ENCODE measurements around the gene ARHGAP21. TPM values are rescaled to one million over a fixed set of nuclear protein-coding genes. Genes with fewer than 3 reads are reported as not detected.

Gene ARHGAP21
- total and polyA plus RNA-seq, 5 experiments from 2014 or later = 1.7 to 49.6 (median 7.0) TPM

DNA sequence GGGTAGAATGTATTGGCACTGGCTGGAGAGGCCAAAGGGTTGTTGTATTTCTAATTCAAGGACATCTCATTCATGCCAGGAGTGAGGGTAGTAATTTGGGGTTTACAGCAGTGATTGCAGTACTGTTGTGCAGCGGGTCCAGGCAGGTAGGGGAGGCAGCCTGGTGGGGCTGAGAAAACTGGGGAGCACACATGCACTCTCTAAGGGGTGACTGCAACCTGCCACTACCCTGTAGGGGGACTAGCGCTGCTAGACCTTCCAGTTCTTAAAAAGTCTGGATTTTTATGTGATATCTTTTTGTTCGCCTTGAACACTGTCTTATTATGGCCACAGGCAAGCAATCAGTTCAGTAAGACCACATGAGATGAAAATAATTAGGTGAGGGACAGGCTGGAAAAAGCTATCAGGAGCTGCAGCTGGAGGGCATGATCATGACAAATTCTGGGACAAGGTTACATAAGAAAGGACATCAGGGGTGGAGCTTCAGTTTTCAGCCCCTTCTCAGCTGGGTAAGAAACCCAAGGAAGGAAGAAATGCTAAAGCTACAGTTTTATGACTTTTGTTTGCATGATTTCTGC lies 149.0 kb downstream of the ARHGAP21 start:
- H3K9me3 Mint-ChIP-seq = no peaks in the 10 kb centered on the region
- POLR2A ChIA-PET = no interaction called here
- H3K27me3 Mint-ChIP-seq = peaks cover 6 to 39% (median 14%) of the 10 kb centered on the region in 5 donors
- no peak overlapping the region for H3K4me3 Mint-ChIP-seq
- DNase-seq (no peak), ATAC-seq (no peak)
- H3K27ac Mint-ChIP-seq = peak overlapping the region in 1 of 10 donors; percentile 67
- H3K36me3 Mint-ChIP-seq = no peaks in the 10 kb centered on the region
- H3K4me1 Mint-ChIP-seq = peaks cover 7 to 30% (median 10%) of the 10 kb centered on the region in 4 donors

DNA sequence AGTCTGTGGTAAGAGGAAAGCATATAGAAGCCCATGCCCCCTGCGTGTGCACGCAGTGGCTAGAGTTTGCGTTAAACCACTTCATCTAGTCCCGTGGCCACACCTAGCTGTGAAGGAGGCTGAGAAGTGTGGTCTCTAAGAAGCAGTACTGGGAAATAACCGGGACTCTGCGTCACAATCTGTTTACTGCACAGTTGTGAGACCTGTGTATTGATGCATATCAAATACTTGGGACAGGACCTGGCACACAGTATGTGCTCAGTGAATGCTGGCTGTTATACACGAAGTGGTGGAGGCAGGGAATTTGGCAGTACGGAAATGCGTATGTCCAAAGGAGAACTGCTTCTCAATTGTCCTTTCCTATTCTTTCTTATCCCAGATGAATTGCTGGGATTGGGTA lies 149.5 kb downstream of the ARHGAP21 start:
- Mint-ChIP-seq H3K4me3 (no peak overlapping the region), H3K4me1 (peaks cover 7 to 30% (median 10%) of the 10 kb centered on the region in 4 donors), H3K27ac (no peak overlapping the region), H3K27me3 (peaks cover 6 to 43% (median 17%) of the 10 kb centered on the region in 5 donors), H3K36me3 (no peaks in the 10 kb centered on the region), H3K9me3 (no peaks in the 10 kb centered on the region)
- no peak for DNase-seq
- no peak for ATAC-seq
- POLR2A ChIA-PET = no interaction called here

DNA sequence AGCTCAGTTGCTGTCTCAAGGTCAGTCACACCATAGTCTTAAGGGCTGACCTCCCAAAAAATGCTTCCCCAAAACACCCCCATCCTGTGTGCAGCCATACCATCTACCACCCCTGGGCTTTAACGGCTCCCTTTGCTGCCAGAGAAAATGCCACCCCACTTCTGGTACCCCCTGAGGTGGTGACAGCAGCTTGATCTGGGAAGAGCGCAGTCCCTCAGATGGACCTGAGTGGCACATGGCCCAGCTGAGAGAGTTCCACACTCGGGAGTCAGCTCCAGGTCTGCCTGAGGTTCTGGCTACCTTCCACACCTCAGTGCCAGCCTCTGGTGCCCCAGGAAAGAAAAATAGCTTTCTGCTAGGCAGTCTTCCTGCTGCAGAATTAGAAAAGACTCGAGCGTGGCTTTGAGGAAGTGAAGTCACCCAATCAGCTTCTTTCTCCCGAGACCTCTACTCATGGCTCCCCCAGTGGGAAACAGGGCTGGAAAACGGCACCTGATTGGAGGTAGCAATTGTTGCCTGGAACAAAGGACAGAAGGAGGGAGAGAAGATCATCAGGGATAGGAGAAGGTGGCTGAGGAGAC lies 151.7 kb downstream of the ARHGAP21 start:
- Mint-ChIP-seq H3K27me3 (peaks cover 6 to 51% (median 22%) of the 10 kb centered on the region in 5 donors), H3K36me3 (no peaks in the 10 kb centered on the region), H3K4me3 (no peak overlapping the region), H3K4me1 (peaks cover 7 to 30% (median 10%) of the 10 kb centered on the region in 4 donors), H3K27ac (peak overlapping the region in 1 of 10 donors; percentile 37), H3K9me3 (no peaks in the 10 kb centered on the region)
- DNase-seq (no peak), ATAC-seq (no peak)
- POLR2A ChIA-PET = no interaction called here

DNA sequence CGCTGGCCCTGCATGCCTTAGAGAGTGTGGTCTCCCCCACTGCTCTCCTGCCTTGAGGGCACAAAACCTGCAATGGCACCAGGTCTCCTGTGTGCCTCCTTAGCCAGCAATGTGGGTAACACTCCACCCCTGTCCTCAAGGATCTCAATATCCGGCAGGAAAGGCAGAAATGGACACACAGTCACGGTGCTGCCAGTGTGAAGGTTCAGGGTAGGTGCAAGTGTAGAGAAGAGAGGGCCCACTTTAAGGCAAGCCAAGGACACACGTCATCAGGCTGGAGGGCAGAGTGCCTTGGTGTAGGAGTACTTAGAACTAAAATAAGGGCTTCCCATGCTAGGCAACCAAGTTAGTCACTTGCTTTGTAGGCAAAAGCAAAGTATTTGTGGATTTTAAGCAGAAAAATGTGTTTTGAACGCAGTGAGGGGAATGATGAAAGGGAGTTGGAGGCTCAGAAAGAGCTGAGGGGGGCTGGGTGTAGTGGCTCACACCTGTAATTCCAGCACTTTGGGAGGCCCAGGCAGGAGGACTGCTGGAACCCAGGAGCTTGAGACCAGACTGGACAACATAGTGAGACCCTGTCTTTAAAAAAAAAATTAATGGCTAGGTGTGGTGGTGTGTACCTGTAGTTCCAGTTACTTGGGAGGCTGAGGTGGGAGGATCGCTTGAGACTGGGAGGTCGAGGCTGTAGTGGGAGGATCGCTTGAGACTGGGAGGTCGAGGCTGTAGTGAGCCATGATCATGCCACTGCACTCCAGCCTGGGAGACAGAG lies 152.8 kb downstream of the ARHGAP21 start:
- ATAC-seq (no peak), DNase-seq (no peak)
- H3K36me3 Mint-ChIP-seq = no peaks in the 10 kb centered on the region
- POLR2A ChIA-PET = no interaction called here
- H3K27me3 Mint-ChIP-seq = peaks cover 4 to 51% (median 22%) of the 10 kb centered on the region in 5 donors
- no peaks in the 10 kb centered on the region for H3K9me3 Mint-ChIP-seq
- peak overlapping the region in 1 of 10 donors; percentile 30 for H3K27ac Mint-ChIP-seq
- peaks cover 4 to 23% (median 8%) of the 10 kb centered on the region in 4 donors for H3K4me1 Mint-ChIP-seq
- no peak overlapping the region for H3K4me3 Mint-ChIP-seq

DNA sequence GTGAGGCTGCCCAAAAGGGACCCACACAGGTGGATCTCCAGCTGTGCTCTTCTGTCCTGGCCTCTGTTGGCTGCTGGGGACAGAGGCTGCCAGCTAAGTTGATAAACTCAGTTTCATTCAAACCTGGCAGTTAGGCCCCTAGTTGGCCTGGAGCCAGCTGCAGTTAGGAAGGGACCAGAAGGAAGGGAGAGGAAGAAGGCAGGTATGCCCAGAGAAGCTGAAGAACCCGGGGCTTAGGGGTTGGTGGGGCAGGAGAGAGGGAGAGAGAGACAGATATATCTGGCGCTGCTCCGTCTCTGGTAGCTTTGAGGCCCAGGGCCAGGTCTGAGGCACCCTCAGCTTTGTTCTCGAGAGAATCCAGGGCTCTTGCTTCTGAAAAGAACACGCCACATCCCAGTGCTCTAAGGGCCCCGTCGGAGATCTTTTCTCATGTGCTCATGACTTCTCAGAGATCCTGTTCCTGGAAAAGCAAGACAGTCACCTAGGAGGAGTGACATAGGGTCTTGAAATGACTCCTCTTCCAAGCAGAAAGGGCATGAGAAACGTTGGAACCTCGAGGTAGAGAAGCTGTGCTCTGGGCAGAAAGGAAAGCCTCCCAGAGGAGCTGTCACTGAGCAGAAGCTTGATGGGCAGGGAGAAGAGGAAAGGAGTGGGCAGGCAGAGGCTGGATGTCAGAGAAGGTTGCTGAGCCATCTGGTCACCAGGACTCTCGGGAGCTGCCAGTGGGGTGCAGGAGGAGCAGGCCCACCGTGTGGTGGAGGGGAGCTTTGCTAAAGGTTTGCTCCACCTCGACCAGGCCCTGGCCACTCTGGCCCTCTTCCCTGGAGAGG lies 153.6 kb downstream of the ARHGAP21 start:
- POLR2A ChIA-PET = no interaction called here
- H3K27me3 Mint-ChIP-seq = peaks cover 4 to 51% (median 22%) of the 10 kb centered on the region in 5 donors
- no peak overlapping the region for H3K4me3 Mint-ChIP-seq
- ATAC-seq = no peak
- H3K4me1 Mint-ChIP-seq = peaks cover 0 to 15% (median 3%) of the 10 kb centered on the region in 4 donors
- no peaks in the 10 kb centered on the region for H3K36me3 Mint-ChIP-seq
- no peaks in the 10 kb centered on the region for H3K9me3 Mint-ChIP-seq
- DNase-seq = no peak
- no peak overlapping the region for H3K27ac Mint-ChIP-seq

DNA sequence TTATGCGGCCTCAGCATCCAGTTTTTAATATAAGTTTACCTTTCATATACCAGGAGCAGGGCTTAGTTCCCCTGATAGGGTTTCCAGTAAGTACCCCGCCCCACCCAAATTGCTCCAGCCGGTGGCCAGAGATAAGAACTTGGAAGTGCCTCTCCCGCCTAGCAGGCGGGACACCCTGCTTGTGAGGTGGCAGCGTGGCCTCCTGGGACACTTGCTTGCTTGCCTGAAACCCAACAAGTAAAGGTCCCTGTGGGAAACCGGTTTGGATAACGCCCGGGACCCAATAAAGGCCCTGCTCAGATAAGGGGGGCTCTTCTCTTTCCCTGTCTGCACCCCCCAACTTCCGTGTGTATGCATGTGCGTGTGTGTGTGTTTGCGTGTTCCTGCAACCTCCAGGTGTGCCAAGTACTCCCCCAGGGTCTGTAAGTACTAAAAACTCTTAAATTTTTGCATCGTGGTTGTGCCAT lies 154.3 kb downstream of the ARHGAP21 start:
- Mint-ChIP-seq H3K36me3 (no peaks in the 10 kb centered on the region), H3K27me3 (peaks cover 4 to 49% (median 20%) of the 10 kb centered on the region in 5 donors), H3K4me3 (no peak overlapping the region), H3K9me3 (no peaks in the 10 kb centered on the region), H3K4me1 (peaks cover 0 to 9% (median 2%) of the 10 kb centered on the region in 4 donors), H3K27ac (no peak overlapping the region)
- DNase-seq (no peak), ATAC-seq (no peak)
- POLR2A ChIA-PET = no interaction called here

DNA sequence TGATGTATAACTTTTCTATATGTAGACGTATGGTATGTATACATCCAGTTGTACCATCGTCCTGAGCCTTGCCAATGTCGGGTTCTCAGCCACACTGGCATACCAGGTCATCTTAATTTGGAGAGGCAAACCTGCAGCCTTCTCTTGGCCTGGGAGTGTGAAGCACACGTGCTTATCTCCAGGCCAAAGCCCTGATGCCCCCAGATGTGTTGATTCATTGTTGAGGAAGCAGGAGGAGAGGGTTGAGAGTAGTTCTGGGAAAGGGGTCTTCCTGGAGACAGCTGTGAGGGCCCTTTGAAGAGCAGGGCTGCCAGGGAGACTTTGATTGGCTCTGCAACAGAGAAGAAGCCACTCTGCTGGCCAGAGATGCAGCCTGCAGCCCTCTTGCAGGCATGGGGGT lies 155.6 kb downstream of the ARHGAP21 start:
- POLR2A ChIA-PET = interaction anchor here (0.6 to 0.7 kb wide), 2 partner anchors 55 to 250 kb away, joined by 3 read pairs; no protein-coding TSS in a partner anchor
- Mint-ChIP-seq H3K9me3 (no peaks in the 10 kb centered on the region), H3K4me3 (no peak overlapping the region), H3K36me3 (no peaks in the 10 kb centered on the region), H3K4me1 (peaks cover 0 to 6% (median 1%) of the 10 kb centered on the region in 4 donors), H3K27me3 (peaks cover 4 to 40% (median 19%) of the 10 kb centered on the region in 5 donors), H3K27ac (no peak overlapping the region)
- ATAC-seq (no peak), DNase-seq (no peak)

DNA sequence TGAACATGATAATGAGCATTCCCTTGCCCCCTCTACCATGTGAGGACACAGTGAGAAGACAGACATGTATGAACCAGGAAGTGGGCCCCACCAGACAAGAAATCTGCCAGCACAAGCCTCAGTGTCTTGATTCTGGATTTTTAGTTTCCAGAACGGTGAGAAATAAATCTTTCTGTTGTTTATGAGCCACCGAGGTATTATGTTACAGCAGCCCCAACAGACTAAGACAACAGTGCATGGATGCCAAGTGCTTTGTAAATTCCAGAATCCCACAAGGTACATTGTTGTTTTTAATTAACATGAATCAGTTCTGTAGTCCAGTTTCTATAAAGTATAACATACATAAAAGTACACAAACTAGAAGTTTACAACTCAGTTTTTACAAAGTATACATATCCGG lies 162.2 kb downstream of the ARHGAP21 start:
- H3K4me3 Mint-ChIP-seq = no peak overlapping the region
- peak overlapping the region in 3 of 10 donors; percentile 7 to 54 (median 52) for H3K27ac Mint-ChIP-seq
- no peak for DNase-seq
- peaks cover 3 to 8% (median 6%) of the 10 kb centered on the region in 4 donors for H3K4me1 Mint-ChIP-seq
- no peaks in the 10 kb centered on the region for H3K9me3 Mint-ChIP-seq
- peaks cover 0 to 6% (median 0%) of the 10 kb centered on the region in 5 donors for H3K27me3 Mint-ChIP-seq
- ATAC-seq = no peak
- no peaks in the 10 kb centered on the region for H3K36me3 Mint-ChIP-seq
- POLR2A ChIA-PET = no interaction called here

DNA sequence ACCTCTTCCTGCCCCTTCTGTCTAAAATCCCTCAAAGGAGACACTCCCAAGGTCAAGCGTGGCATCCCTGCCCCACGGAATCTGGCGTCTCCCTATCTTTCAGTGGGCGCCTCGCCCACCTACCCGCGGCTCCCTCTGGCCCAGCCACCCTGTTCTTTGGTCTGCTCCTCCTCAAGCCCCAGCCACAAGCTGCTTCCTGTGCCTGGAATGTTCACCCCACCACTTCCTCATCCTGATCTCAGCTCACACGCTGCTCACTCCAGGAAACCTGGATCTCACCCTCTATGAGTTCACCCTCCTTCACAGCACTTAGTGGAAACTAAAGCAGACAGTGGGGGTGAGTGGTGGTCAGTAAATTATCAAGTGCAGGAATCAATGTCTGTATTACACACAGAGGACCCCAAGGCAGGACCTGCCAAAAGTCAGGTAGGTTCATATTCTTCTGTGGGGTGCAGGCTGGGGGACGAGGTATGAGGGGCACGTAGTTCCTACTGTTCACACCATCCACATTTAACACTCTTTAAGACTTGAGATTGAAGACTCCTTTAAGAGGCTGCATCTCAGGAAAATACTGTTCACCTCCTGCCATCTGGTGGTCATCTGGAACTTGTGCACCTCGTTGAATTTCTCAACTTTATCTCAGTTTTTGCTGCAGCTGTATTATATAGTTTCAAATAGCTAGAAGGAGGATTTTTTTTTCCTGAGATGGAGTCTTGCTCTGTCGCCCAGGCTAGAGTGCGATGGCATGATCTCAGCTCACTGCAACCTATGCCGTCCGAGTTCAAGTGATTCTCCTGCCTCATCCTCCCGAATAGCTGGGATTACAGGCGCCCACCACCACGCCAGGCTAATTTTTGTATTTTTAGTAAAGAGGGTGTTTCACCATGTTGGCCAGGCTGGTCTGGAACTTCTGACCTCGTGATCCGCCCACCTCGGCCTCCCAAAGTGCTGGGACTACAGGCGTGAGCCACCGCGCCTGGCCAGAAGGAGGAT lies 166.6 kb downstream of the ARHGAP21 start:
- ATAC-seq = peak; percentile 46 to 65
- peaks cover 3 to 8% (median 6%) of the 10 kb centered on the region in 4 donors for H3K4me1 Mint-ChIP-seq
- peak in 5 of 10 donors; percentile 10 to 60 (median 32) for DNase-seq
- peak overlapping the region in 2 of 10 donors; percentile 5 to 36 for H3K27ac Mint-ChIP-seq
- H3K27me3 Mint-ChIP-seq = peaks cover 0 to 10% (median 2%) of the 10 kb centered on the region in 5 donors
- H3K9me3 Mint-ChIP-seq = no peaks in the 10 kb centered on the region
- POLR2A ChIA-PET = no interaction called here
- H3K4me3 Mint-ChIP-seq = no peak overlapping the region
- H3K36me3 Mint-ChIP-seq = no peaks in the 10 kb centered on the region

DNA sequence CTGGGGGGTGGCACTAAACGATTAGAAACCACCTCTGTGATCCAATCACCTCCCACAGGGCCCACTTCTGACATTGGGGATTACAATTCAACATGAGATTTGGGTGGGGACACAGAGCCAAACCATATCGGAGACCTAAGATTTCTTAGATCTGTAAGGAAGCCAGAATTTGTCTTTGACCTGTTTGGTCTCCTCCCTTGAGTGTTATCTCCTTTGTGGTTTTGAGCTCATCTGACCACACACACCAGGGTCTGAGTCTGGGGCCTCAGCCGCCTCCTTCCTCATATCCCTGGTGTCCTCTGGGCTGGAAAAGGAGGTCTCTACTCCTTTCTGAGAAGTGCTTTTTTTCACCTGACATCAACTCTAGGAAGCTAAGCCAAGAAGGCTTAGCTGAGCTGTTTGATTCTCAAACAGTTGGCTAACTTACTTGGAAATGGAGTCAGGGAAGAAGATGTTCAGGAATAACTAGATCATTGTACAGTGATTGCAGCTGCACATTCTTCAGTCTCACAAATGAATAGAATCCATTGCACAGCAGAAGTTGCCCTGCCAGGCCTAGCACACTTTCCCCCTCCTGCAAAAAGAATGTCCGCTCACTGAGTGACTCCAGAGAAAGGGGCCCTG lies 167.4 kb downstream of the ARHGAP21 start:
- DNase-seq = no peak
- Mint-ChIP-seq H3K27me3 (peaks cover 0 to 10% (median 2%) of the 10 kb centered on the region in 5 donors), H3K9me3 (no peaks in the 10 kb centered on the region), H3K4me3 (no peak overlapping the region), H3K36me3 (no peaks in the 10 kb centered on the region), H3K27ac (peak overlapping the region in 1 of 10 donors; percentile 54), H3K4me1 (peaks cover 3 to 8% (median 6%) of the 10 kb centered on the region in 4 donors)
- no peak for ATAC-seq
- POLR2A ChIA-PET = no interaction called here

DNA sequence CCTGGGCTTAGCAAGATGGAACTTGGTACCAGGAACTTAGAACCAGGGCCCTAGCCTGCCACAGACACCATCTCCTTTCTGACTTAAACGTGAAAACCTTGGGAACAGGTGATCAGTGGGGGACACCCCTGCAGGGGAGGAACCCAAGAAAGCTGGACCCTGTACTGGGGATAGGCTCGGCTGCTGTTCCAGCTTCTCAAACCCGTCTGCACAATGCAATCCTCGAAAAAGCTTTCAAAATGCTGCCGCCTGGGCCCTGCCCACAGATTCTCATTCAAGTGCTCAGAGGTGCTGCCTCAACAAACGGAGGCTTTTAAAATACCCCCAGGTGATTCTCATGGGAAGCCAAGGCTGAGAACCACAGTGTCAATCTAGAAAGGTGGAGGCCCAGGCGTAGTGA lies 169.7 kb downstream of the ARHGAP21 start:
- POLR2A ChIA-PET = no interaction called here
- peaks cover 3 to 8% (median 6%) of the 10 kb centered on the region in 4 donors for H3K4me1 Mint-ChIP-seq
- ATAC-seq (no peak), DNase-seq (no peak)
- no peak overlapping the region for H3K4me3 Mint-ChIP-seq
- H3K9me3 Mint-ChIP-seq = no peaks in the 10 kb centered on the region
- H3K27me3 Mint-ChIP-seq = peaks cover 0 to 10% (median 2%) of the 10 kb centered on the region in 5 donors
- H3K27ac Mint-ChIP-seq = no peak overlapping the region
- no peaks in the 10 kb centered on the region for H3K36me3 Mint-ChIP-seq
